IMR-90 (cell line): ENCODE data around the gene GNG11. TPM values are rescaled to one million over a fixed set of nuclear protein-coding genes. Genes with fewer than 3 reads are reported as not detected.

Experiments
- ATAC-seq: fragments of 200-7000 bp; cut with Tn5 transposase; 2 replicates; pipeline ENCODE4 v1.9.1; 2020; ENCODE audit warnings: low read depth, mild to moderate bottlenecking, moderate library complexity
- BruUV-seq: library from RNA; stranded (reverse); fragments of 400-500 nt; replicated peaks from 2 replicates; lab custom pipeline; 2021; lab: Mats Ljungman, UMichigan
- CTCF ChIA-PET: fragments of 300-600 bp; formaldehyde crosslinking; extraction: SDS; loops from one replicate; lab custom pipeline; 2021; ENCODE audit warnings: antibody characterized with exemption; lab: Yijun Ruan, JAX
- POLR2A ChIA-PET: fragments of 300-600 bp; sonication (Branson Sonifier 250); formaldehyde crosslinking; loops from one replicate; lab custom pipeline; 2022; ENCODE audit warnings: antibody characterized with exemption; ENCODE audit not compliant: unreplicated experiment; lab: Charles Lee
- DNase-seq: peaks from one replicate; pipeline ENCODE4 v3.0.0; 2013
- H2AFZ ChIP-seq: replicated peaks from 2 replicates; pipeline ENCODE3; 2013; ENCODE audit warnings: low read length, mild to moderate bottlenecking; ENCODE audit not compliant: poor library complexity
- H2AK5ac ChIP-seq: 2 replicates; pipeline ENCODE4 v1.6.1; 2013; ENCODE audit warnings: low read depth, low read length, inconsistent platforms
- H2AK9ac ChIP-seq: replicated peaks from 2 replicates; pipeline ENCODE3; 2013; ENCODE audit warnings: mild to moderate bottlenecking, low read depth, low read length, moderate library complexity; ENCODE audit not compliant: poor library complexity
- H2BK120ac ChIP-seq: 2 replicates; pipeline ENCODE4 v1.6.1; 2013; ENCODE audit warnings: low read depth, low read length, inconsistent platforms
- H2BK15ac ChIP-seq: 3 replicates; pipeline ENCODE4 v1.6.1; 2013; ENCODE audit warnings: low read depth, low read length, inconsistent platforms
- H2BK20ac ChIP-seq: 2 replicates; pipeline ENCODE4 v1.6.1; 2013; ENCODE audit warnings: low read depth, mild to moderate bottlenecking, inconsistent platforms, low read length, moderate library complexity
- H2BK5ac ChIP-seq: 2 replicates; pipeline ENCODE4 v1.6.1; 2013; ENCODE audit warnings: mild to moderate bottlenecking, low read depth, low read length, inconsistent platforms; ENCODE audit not compliant: poor library complexity, severe bottlenecking
- H3K14ac ChIP-seq: replicated peaks from 2 replicates; pipeline ENCODE4 v1.6.1; 2013; ENCODE audit warnings: low read depth, low read length, inconsistent platforms
- H3K18ac ChIP-seq: 2 replicates; pipeline ENCODE4 v1.6.1; 2013; ENCODE audit warnings: low read depth, low read length, control low read depth
- H3K23ac ChIP-seq: 2 replicates; pipeline ENCODE4 v1.6.1; 2013; ENCODE audit warnings: low read depth, low read length, inconsistent platforms
- H3K27ac ChIP-seq: 2 replicates; pipeline ENCODE4 v1.5.1; 2013; ENCODE audit warnings: mild to moderate bottlenecking, control low read depth, low read length; ENCODE audit not compliant: insufficient read depth
- H3K27me3 ChIP-seq: 2 replicates; pipeline ENCODE4 v1.6.1; 2013; ENCODE audit warnings: low read length; ENCODE audit not compliant: control insufficient read depth, insufficient read depth
- H3K36me3 ChIP-seq: 2 replicates; pipeline ENCODE4 v1.6.1; 2013; ENCODE audit warnings: low read length, mixed read lengths; ENCODE audit not compliant: control insufficient read depth, insufficient read depth
- H3K4ac ChIP-seq: 2 replicates; pipeline ENCODE4 v1.6.1; 2013; ENCODE audit warnings: low read depth, low read length, inconsistent platforms
- H3K4me1 ChIP-seq: 2 replicates; pipeline ENCODE4 v1.6.1; 2013; ENCODE audit warnings: low read length, mixed read lengths; ENCODE audit not compliant: control insufficient read depth, insufficient read depth
- H3K4me2 ChIP-seq: 2 replicates; pipeline ENCODE4 v1.6.1; 2013; ENCODE audit warnings: low read depth, mild to moderate bottlenecking, control low read depth, low read length, moderate library complexity
- H3K4me3 ChIP-seq: 2 replicates; pipeline ENCODE4 v1.5.1; 2013; ENCODE audit warnings: low read depth, mild to moderate bottlenecking, control low read depth, low read length, moderate library complexity; ENCODE audit not compliant: insufficient read depth
- H3K56ac ChIP-seq: 2 replicates; pipeline ENCODE4 v1.6.1; 2013; ENCODE audit warnings: low read length, inconsistent platforms; ENCODE audit not compliant: insufficient read depth; ENCODE audit errors: extremely low read depth
- H3K79me1 ChIP-seq, 2 experiments: 2 replicates each; pipeline ENCODE4 v1.6.1; 2013; ENCODE audit warnings: low read length in 2 of 2, inconsistent platforms in 1 of 2, low read depth in 1 of 2
- H3K9ac ChIP-seq: 2 replicates; pipeline ENCODE4 v1.6.1; 2013; ENCODE audit warnings: low read depth, low read length, control low read depth
- H3K9me1 ChIP-seq: 2 replicates; pipeline ENCODE4 v1.6.1; 2013; ENCODE audit warnings: low read length, inconsistent platforms; ENCODE audit not compliant: insufficient read depth
- H3K9me3 ChIP-seq: 2 replicates; pipeline ENCODE4 v1.6.1; 2013; ENCODE audit warnings: low read length; ENCODE audit not compliant: control insufficient read depth, insufficient read depth
- H4K20me1 ChIP-seq: 2 replicates; pipeline ENCODE4 v1.6.1; 2013; ENCODE audit warnings: low read length, inconsistent platforms; ENCODE audit not compliant: insufficient read depth
- H4K5ac ChIP-seq: 2 replicates; pipeline ENCODE4 v1.6.1; 2013; ENCODE audit warnings: mild to moderate bottlenecking, low read depth, low read length, control low read depth
- H4K8ac ChIP-seq, 2 experiments: 2 replicates each; pipeline ENCODE4 v1.6.1; 2013; ENCODE audit warnings: low read depth in 2 of 2, low read length in 2 of 2, control low read depth in 1 of 2, inconsistent platforms in 1 of 2
- H4K91ac ChIP-seq: 2 replicates; pipeline ENCODE4 v1.6.1; 2013; ENCODE audit warnings: low read depth, low read length, inconsistent platforms; ENCODE audit not compliant: insufficient read depth
- CHD1 ChIP-seq: IDR thresholded peaks from 2 replicates; pipeline ENCODE4 v1.6.1; 2012; ENCODE audit warnings: low read depth, low read length, improper control_type of control experiment
- POLR2A ChIP-seq: IDR thresholded peaks from 2 replicates; pipeline ENCODE4 v1.6.1; 2012; ENCODE audit warnings: mild to moderate bottlenecking, low read depth, low read length
- USF2 ChIP-seq: fragments of 150-350 bp; IDR thresholded peaks from 2 replicates; pipeline ENCODE4 v1.6.1; 2017; ENCODE audit warnings: mild to moderate bottlenecking, antibody characterized with exemption, low read length, low read depth
- WGBS, 2 experiments: methylation state at CpG; one replicate each; pipeline versions ENCODE4 v1.1.5 to v1.1.7; 2013; ENCODE audit warnings: missing lambda C conversion rate in 2 of 2; ENCODE audit not compliant: insufficient read length in 1 of 2; ENCODE audit errors: extremely low coverage in 2 of 2; 5-methylcytosine and 5-hydroxymethylcytosine counted together
- dilution Hi-C: fragments of 300-500 bp; cut with HindIII; formaldehyde crosslinking; loops from one replicate; pipeline ENCODE4 v1.14.3; 2018; ENCODE audit warnings: low sequenced_read_pairs; ENCODE audit not compliant: unreplicated experiment
- in situ Hi-C: fragments of 300-500 bp; cut with MboI; formaldehyde crosslinking; loops from 3 replicates; pipeline ENCODE4 v1.14.3; 2019; ENCODE audit warnings: low sequenced_read_pairs, inconsistent platforms, mixed read lengths
- intact Hi-C: fragments of 100-400 bp; cut with micrococcal nuclease; formaldehyde crosslinking; loops from 2 replicates; pipeline ENCODE4 v1.10.0; 2022
- polyA plus RNA-seq, 3 experiments: library from polyadenylated mRNA; depleted of rRNA; stranded (reverse); fragments of >200 nt; gene quantifications; 2 replicates each; pipeline ENCODE4 v1.2.3, GENCODE V29; 2012; ENCODE audit warnings: low replicate concordance in 1 of 3
- total RNA-seq: library from RNA; depleted of rRNA; stranded (reverse); fragments of >200 nt; gene quantifications from 2 replicates; pipeline ENCODE4 v1.2.3, GENCODE V29; 2012

Gene GNG11
- total and polyA plus RNA-seq, 2 of the 4 experiments (the other 2 are of a cell fraction), result 6.1 to 10.5 TPM

- Histone ChIP-seq H3K4me3 (no peak overlapping the region), H4K5ac (no peak overlapping the region), H3K4me2 (no peak overlapping the region), H2AK5ac (no peak overlapping the region), H2AFZ (no peak overlapping the region), H3K27ac (no peak overlapping the region), H3K9me3 (peaks cover 2% of the 10 kb centered on the region; the same call in 1 of the 2 replicates), H3K14ac (no peak overlapping the region), H3K56ac (no peak overlapping the region), H3K27me3 (no peaks in the 10 kb centered on the region), H2AK9ac (no peak overlapping the region), H3K79me1 (no peaks in the 10 kb centered on the region), H4K8ac (no peak overlapping the region), H3K4me1 (0 out of 2 replicates have a peak, but pooled peaks cover 2% of the 10 kb centered on the region), H4K20me1 (no peaks in the 10 kb centered on the region; the same call in 1 of the 2 replicates), H2BK120ac (no peak overlapping the region), H3K4ac (no peak overlapping the region), H3K23ac (no peak overlapping the region), H2BK20ac (no peak overlapping the region), H3K18ac (no peak overlapping the region), H2BK15ac (no peak overlapping the region), H4K91ac (no peak overlapping the region), H3K9me1 (no peaks in the 10 kb centered on the region), H3K9ac (no peak overlapping the region), H3K36me3 (no peaks in the 10 kb centered on the region; the same call in 1 of the 2 replicates), H2BK5ac (no peak overlapping the region)
- no TSS peak for BruUV-seq
- TF ChIP-seq CHD1 (no peak), POLR2A (0 out of 2 replicates have a peak, but pooled peaks have one; percentile 31), USF2 (no peak)
- ChIA-PET CTCF (no interaction called here), POLR2A (no interaction called here)
- no peak for ATAC-seq
- no peak for DNase-seq
- no CpG with 5 or more reads among the region's 1 CpG for WGBS, 2 experiments
- intact Hi-C loops (no loop called here), dilution Hi-C loops (no loop called here), in situ Hi-C loops (no loop called here)
Observed at GRCh38 chr7:93884541-93884940, 37.0 kb upstream of the GNG11 start.
